Measurements from ENCODE around the gene ELFN1. TPM values are rescaled to one million over a fixed set of nuclear protein-coding genes. Genes with fewer than 3 reads are reported as not detected.

The ELFN1 gene
- total RNA-seq, 4 donors from 2014 or later = 1.4 to 2.5 (median 1.9) TPM

DNA sequence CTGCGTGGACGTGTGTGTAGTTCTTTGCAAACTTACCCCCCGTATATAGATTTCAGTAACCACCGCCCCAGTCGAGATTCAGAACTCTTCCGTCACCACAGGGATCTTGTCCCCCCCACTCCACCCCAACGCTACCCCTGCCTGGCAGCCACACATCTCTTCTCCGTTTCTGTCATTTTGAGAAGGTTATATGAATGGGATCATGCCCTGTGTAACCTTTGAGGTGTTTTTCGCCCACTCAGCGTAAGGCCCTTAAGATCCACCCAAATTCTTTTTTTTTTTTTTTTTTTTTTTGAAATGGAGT lies 83.4 kb downstream of the ELFN1 start:
- no peak for DNase-seq (ENCODE audit: low spot score in 2 of 2)
- 80% methylated on average over 10 of the region's 10 CpGs for WGBS
- H3K36me3 ChIP-seq = no peaks in the 10 kb centered on the region
- H3K4me3 ChIP-seq = no peak overlapping the region
- H3K4me1 ChIP-seq = peaks cover 11% of the 10 kb centered on the region
- H3K27me3 ChIP-seq = peaks cover 44% of the 10 kb centered on the region
- TF ChIP-seq POLR2AphosphoS5 (IDR thresholded peaks at IDR 0.05) (no peak), POLR2A (IDR thresholded peaks at IDR 0.05) (no peak), EP300 (IDR thresholded peaks at IDR 0.05) (no peak)
- TF ChIP-seq, protein P1, sequence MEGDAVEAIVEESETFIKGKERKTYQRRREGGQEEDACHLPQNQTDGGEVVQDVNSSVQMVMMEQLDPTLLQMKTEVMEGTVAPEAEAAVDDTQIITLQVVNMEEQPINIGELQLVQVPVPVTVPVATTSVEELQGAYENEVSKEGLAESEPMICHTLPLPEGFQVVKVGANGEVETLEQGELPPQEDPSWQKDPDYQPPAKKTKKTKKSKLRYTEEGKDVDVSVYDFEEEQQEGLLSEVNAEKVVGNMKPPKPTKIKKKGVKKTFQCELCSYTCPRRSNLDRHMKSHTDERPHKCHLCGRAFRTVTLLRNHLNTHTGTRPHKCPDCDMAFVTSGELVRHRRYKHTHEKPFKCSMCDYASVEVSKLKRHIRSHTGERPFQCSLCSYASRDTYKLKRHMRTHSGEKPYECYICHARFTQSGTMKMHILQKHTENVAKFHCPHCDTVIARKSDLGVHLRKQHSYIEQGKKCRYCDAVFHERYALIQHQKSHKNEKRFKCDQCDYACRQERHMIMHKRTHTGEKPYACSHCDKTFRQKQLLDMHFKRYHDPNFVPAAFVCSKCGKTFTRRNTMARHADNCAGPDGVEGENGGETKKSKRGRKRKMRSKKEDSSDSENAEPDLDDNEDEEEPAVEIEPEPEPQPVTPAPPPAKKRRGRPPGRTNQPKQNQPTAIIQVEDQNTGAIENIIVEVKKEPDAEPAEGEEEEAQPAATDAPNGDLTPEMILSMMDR (IDR thresholded peaks at IDR 0.05) = no peak
- H3K27ac ChIP-seq = no peak overlapping the region
- no peaks in the 10 kb centered on the region for H3K9me3 ChIP-seq

DNA sequence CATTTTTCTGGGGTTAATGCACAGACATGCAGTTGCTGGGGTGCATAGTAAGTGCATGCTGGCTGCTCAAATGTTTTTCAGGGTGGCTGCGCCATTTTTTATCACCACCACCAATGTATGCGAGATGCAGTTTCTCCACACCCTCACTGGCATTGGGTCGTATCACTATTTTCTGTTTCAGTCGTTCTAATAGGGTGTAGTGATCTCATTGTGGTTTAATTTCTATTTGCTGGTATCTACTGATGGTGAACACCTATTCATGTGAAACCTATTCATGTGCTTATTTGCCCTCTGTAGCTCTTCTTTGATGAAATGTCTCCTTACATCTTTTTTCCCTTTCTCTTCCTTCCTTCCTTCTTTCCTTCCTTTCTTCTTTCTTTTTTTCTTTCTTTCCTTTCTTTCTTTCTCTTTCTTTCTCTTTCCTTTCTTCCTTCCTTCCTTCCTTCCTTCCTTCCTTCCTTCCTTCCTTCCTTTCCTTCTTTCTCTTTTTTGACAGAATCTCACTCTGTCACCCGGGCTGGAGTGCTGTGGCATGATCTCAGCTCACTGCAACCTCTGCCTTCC lies 84.3 kb downstream of the ELFN1 start:
- Histone ChIP-seq H3K27me3 (peaks cover 35% of the 10 kb centered on the region), H3K36me3 (no peaks in the 10 kb centered on the region), H3K27ac (no peak overlapping the region), H3K4me3 (no peak overlapping the region), H3K9me3 (no peaks in the 10 kb centered on the region), H3K4me1 (peaks cover 2% of the 10 kb centered on the region)
- DNase-seq (ENCODE audit: low spot score in 2 of 2) = no peak
- TF ChIP-seq POLR2AphosphoS5 (IDR thresholded peaks at IDR 0.05) (no peak), POLR2A (IDR thresholded peaks at IDR 0.05) (no peak), EP300 (IDR thresholded peaks at IDR 0.05) (no peak)
- TF ChIP-seq, protein P1 (IDR thresholded peaks at IDR 0.05) = no peak
- 77% methylated on average over 5 of the region's 5 CpGs for WGBS

DNA sequence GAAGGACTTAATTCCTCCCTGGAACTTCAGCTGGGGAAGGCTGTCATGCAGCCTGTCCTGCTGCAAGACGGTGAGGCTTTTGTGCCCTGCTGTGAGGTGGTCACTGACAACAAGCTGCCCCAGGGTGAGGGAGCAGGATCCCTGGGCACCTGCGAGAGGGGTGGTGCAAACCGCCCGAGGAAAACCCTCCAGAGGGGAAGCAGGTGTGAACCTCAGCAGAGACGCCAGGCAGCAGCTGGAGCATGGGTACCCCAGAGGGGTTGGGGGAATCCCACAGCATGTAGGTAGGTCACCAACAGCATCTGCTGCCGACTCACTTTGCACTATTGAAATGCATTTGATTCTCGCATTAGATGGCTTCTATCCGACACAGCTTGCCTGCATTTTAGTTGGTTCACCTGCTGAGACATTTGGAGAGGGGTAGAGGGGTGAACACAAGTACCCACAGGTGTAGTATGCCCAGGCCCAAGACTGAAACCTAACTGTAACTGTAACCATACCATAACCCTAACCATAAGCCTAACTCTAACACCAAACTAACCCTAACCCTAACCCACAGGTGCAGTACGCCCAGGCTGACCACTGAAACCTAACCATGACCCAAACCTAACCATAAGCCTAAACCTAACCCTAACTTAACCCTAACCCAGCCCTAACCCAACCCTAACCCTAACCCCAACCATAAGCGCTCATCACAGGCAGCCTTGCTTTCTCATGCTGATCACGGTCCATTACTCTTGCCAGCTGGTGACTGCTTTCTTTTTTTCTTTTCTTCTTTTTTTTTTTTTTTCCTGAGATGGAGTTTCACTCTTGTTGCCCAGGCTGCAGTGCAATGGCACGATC lies 85.9 kb downstream of the ELFN1 start:
- Histone ChIP-seq H3K36me3 (no peaks in the 10 kb centered on the region), H3K4me3 (no peak overlapping the region), H3K4me1 (no peaks in the 10 kb centered on the region), H3K9me3 (no peaks in the 10 kb centered on the region), H3K27me3 (peaks cover 19% of the 10 kb centered on the region), H3K27ac (no peak overlapping the region)
- 70% methylated on average over 11 of the region's 12 CpGs for WGBS
- DNase-seq (ENCODE audit: low spot score in 2 of 2) = no peak
- TF ChIP-seq POLR2A (IDR thresholded peaks at IDR 0.05) (no peak), EP300 (IDR thresholded peaks at IDR 0.05) (no peak), POLR2AphosphoS5 (IDR thresholded peaks at IDR 0.05) (no peak)
- TF ChIP-seq, protein P1 (IDR thresholded peaks at IDR 0.05) = no peak

DNA sequence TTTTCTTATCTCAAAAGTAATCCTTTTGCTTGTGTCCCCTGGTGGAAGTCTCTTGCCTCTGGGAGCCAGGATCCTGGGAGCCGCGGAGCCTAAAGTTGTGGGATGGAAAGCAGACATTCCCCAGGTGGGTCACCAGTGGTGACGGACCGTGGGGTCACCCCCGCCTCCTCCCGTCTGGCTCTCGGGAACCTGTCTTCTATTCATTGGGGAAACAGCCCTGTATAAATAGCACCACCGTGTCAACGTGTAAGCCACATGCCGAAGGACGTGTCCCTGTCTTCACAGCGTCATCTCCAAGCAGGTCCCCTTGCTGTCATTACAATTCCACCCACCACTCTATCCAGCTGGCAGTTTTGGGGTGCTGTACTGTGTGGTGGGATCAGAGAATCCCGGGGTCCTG lies 87.5 kb downstream of the ELFN1 start:
- no peak overlapping the region for H3K27ac ChIP-seq
- no peak for DNase-seq (ENCODE audit: low spot score in 2 of 2)
- no peaks in the 10 kb centered on the region for H3K4me1 ChIP-seq
- no peak for TF ChIP-seq EP300 (IDR thresholded peaks at IDR 0.05)
- TF ChIP-seq POLR2A (IDR thresholded peaks at IDR 0.05) = no peak
- TF ChIP-seq, protein P1 (IDR thresholded peaks at IDR 0.05) = no peak
- no peak for TF ChIP-seq POLR2AphosphoS5 (IDR thresholded peaks at IDR 0.05)
- H3K9me3 ChIP-seq = no peaks in the 10 kb centered on the region
- whole genome bisulfite sequencing = 75% methylated on average over 13 of the region's 13 CpGs
- no peaks in the 10 kb centered on the region for H3K36me3 ChIP-seq
- H3K4me3 ChIP-seq = no peak overlapping the region
- peaks cover 19% of the 10 kb centered on the region for H3K27me3 ChIP-seq

DNA sequence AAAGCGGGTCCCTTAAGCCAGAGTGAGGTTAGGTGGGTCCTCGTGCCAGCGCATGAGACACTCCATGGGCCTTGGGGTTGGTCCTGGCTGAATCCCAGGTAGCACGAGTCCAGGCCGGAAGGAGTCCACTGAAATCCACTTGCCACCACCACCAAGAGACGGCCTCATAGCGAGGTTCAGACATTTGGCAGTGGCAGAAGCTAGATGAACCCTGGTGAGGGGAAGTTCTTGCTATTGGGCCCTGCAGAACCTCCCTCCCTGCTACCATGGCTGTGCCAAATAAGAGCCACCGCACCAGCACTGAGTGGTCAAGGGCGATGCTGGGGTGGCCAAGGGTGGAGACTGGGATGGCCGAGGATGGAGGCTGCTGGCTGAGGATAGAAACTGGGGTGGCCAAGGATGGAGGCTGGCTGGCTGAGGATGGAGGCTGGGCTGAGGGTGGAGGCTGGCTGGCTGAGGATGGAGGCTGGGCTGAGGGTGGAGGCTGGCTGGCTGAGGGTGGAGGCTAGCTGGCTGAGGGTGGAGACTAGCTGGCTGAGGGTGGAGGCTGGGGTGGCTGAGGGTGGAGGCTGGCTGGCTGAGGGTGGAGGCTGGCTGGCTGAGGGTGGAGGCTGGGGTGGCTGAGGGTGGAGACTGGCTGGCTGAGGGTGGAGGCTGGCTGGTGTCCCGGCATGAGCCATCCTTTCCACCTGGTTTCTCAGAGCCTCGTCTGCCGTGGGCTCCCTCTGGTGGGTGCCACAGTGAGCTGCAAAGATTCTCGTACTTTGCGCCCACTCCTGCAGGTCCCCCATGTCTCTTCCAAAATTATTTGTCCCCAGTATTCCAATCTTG lies 88.2 kb downstream of the ELFN1 start:
- DNase-seq (ENCODE audit: low spot score in 2 of 2) = no peak
- Histone ChIP-seq H3K4me3 (no peak overlapping the region), H3K27ac (no peak overlapping the region), H3K4me1 (no peaks in the 10 kb centered on the region), H3K36me3 (no peaks in the 10 kb centered on the region), H3K27me3 (peaks cover 16% of the 10 kb centered on the region), H3K9me3 (no peaks in the 10 kb centered on the region)
- TF ChIP-seq, protein P1 (IDR thresholded peaks at IDR 0.05) = no peak
- TF ChIP-seq POLR2AphosphoS5 (IDR thresholded peaks at IDR 0.05) = no peak
- TF ChIP-seq POLR2A (IDR thresholded peaks at IDR 0.05) = no peak
- 47% methylated on average over 9 of the region's 15 CpGs for WGBS
